ENCODE measurements around the gene FBXO28. TPM values are rescaled to one million over a fixed set of nuclear protein-coding genes. Genes with fewer than 3 reads are reported as not detected.

Gene FBXO28
- total RNA-seq, 2 donors from 2014 or later = 33.2 to 40.1 TPM

- Histone ChIP-seq H3K36me3 (ENCODE audit: control insufficient read depth, insufficient read depth, low read length) (peaks cover 59% of the 10 kb centered on the region), H3K27ac (ENCODE audit: low read depth, low read length) (no peak overlapping the region), H3K4me1 (ENCODE audit: control insufficient read depth, insufficient read depth, low read length) (no peaks in the 10 kb centered on the region), H3K9ac (ENCODE audit: extremely low read depth, low read length, poor library complexity, severe bottlenecking) (no peak overlapping the region), H3K4me3 (ENCODE audit: low read length) (no peak overlapping the region), H3K27me3 (ENCODE audit: control insufficient read depth, insufficient read depth, low read length, poor library complexity, severe bottlenecking) (no peaks in the 10 kb centered on the region), H3K9me3 (ENCODE audit: control insufficient read depth, low read length) (peaks cover 11% of the 10 kb centered on the region)
- Mint-ChIP-seq H3K4me1 (no peaks in the 10 kb centered on the region), H3K4me3 (no peak overlapping the region), H3K27me3 (ENCODE audit: insufficient read depth) (no peaks in the 10 kb centered on the region), H3K27ac (no peak overlapping the region), H3K9me3 (peaks cover 5% of the 10 kb centered on the region), H3K36me3 (ENCODE audit: low read depth) (peaks cover 63% of the 10 kb centered on the region)
- no peak for TF ChIP-seq CTCF (conservative IDR thresholded peaks at IDR 0.05)
- WGBS, 2 experiments (ENCODE audit: insufficient coverage in 1 of 2, insufficient read length in 1 of 2) = 73 to 100% methylated on average over 1 of the region's 1 CpG
- DNase-seq = no peak
Measured at GRCh38 chr1:224132901-224133300, 19.0 kb downstream of the FBXO28 start.

- Histone ChIP-seq H3K27ac (ENCODE audit: low read depth, low read length) (no peak overlapping the region), H3K4me1 (ENCODE audit: control insufficient read depth, insufficient read depth, low read length) (no peaks in the 10 kb centered on the region), H3K36me3 (ENCODE audit: control insufficient read depth, insufficient read depth, low read length) (peaks cover 67% of the 10 kb centered on the region), H3K27me3 (ENCODE audit: control insufficient read depth, insufficient read depth, low read length, poor library complexity, severe bottlenecking) (no peaks in the 10 kb centered on the region), H3K9me3 (ENCODE audit: control insufficient read depth, low read length) (peaks cover 11% of the 10 kb centered on the region), H3K9ac (ENCODE audit: extremely low read depth, low read length, poor library complexity, severe bottlenecking) (no peak overlapping the region), H3K4me3 (ENCODE audit: low read length) (no peak overlapping the region)
- WGBS, 2 experiments (ENCODE audit: insufficient coverage in 1 of 2, insufficient read length in 1 of 2) = 100% methylated on average over 1 to 3 of the region's 5 CpGs
- TF ChIP-seq CTCF (conservative IDR thresholded peaks at IDR 0.05) = no peak
- no peaks in the 10 kb centered on the region for H3K27me3 Mint-ChIP-seq (ENCODE audit: insufficient read depth)
- no peak for DNase-seq
- no peak overlapping the region for H3K4me3 Mint-ChIP-seq
- no peak overlapping the region for H3K27ac Mint-ChIP-seq
- H3K36me3 Mint-ChIP-seq (ENCODE audit: low read depth) = peaks cover 63% of the 10 kb centered on the region
- no peaks in the 10 kb centered on the region for H3K4me1 Mint-ChIP-seq
- H3K9me3 Mint-ChIP-seq = peaks cover 5% of the 10 kb centered on the region
Measured at GRCh38 chr1:224133741-224134299, 19.9 kb downstream of the FBXO28 start.

GRCh38 chr1:224137518-224137917 is 23.6 kb downstream of the FBXO28 start:
- Histone ChIP-seq H3K4me3 (ENCODE audit: low read length) (no peak overlapping the region), H3K27me3 (ENCODE audit: control insufficient read depth, insufficient read depth, low read length, poor library complexity, severe bottlenecking) (no peaks in the 10 kb centered on the region), H3K4me1 (ENCODE audit: control insufficient read depth, insufficient read depth, low read length) (no peaks in the 10 kb centered on the region), H3K9ac (ENCODE audit: extremely low read depth, low read length, poor library complexity, severe bottlenecking) (no peak overlapping the region), H3K27ac (ENCODE audit: low read depth, low read length) (no peak overlapping the region), H3K9me3 (ENCODE audit: control insufficient read depth, low read length) (no peaks in the 10 kb centered on the region), H3K36me3 (ENCODE audit: control insufficient read depth, insufficient read depth, low read length) (peaks cover 65% of the 10 kb centered on the region)
- DNase-seq = no peak
- Mint-ChIP-seq H3K4me3 (no peak overlapping the region), H3K9me3 (no peaks in the 10 kb centered on the region), H3K27ac (no peak overlapping the region), H3K36me3 (ENCODE audit: low read depth) (peaks cover 60% of the 10 kb centered on the region), H3K27me3 (ENCODE audit: insufficient read depth) (no peaks in the 10 kb centered on the region), H3K4me1 (no peaks in the 10 kb centered on the region)
- TF ChIP-seq CTCF (conservative IDR thresholded peaks at IDR 0.05) = no peak
